ENCODE data around the gene LILRB3. TPM values are rescaled to one million over a fixed set of nuclear protein-coding genes. Genes with fewer than 3 reads are reported as not detected.

Gene LILRB3
- total and polyA plus RNA-seq, 4 experiments from 2014 or later = 0.97 to 9.1 (median 7.3) TPM

DNA sequence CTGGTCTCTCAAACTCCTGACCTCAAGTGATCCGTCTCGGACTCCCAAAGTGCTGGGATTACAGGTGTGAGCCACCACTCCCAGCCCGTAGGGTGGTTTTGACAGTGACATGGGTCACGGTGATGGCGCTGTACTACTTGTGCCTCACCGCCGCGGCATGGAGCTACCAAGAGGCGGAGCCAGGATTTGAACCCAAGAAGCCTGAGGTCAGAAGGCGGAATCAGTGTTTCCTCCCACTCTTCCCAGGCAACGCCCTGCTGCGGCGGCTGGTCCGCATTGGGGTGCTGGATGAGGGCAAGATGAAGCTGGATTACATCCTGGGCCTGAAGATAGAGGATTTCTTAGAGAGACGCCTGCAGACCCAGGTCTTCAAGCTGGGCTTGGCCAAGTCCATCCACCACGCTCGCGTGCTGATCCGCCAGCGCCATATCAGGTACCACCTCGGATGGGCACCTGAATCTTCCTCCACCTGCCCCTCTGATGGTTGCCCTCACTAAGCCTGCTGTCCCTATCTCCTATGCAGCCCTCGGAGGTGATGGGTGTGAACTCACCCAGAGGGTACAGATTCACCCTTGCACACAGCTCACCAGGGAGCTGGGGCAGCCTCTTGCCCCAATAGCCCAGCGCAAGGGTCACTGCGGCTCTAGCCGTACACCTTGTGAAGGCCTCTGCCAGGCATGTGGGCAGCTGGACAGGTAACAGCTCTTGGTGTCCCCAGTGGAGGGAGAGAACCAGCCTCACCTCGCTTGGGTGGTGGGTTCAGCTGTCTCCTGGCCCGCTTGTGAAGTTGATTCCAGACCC, 16.6 kb downstream of the LILRB3 start:
- Histone ChIP-seq H3K27me3 (ENCODE audit: insufficient read depth, low read length) (no peaks in the 10 kb centered on the region), H3K27ac (ENCODE audit: low read depth, low read length) (no peak overlapping the region), H3K4me1 (ENCODE audit: insufficient read depth, low read length) (peaks cover 99% of the 10 kb centered on the region), H3K9me3 (ENCODE audit: control insufficient read depth in 1 of 2, low read length in 2 of 2) (no peaks in the 10 kb centered on the region), H3K36me3 (ENCODE audit: insufficient read depth, low read length) (peaks cover 66% of the 10 kb centered on the region), H3K4me3 (ENCODE audit: low read length in 2 of 2) (no peak overlapping the region)
- Mint-ChIP-seq H3K27me3 (no peaks in the 10 kb centered on the region), H3K9me3 (no peaks in the 10 kb centered on the region), H3K27ac (peak overlapping the region in 3 of 7 donors; percentile 47 to 99 (median 48)), H3K4me3 (peak overlapping the region in 2 of 8 donors; percentile 27 to 34), H3K36me3 (peaks cover 60 to 74% of the 10 kb centered on the region in 2 donors), H3K4me1 (peaks cover 61 to 100% (median 78%) of the 10 kb centered on the region in 4 donors)
- CTCF ChIA-PET (ENCODE audit: partially characterized antibody) = interaction anchor here (1.0 to 10.4 kb wide), 4 partner anchors 16 to 59 kb away, joined by 3 to 56 read pairs (median 4); partner anchors contain the start of genes MBOAT7 and TSEN34
- intact Hi-C loops (cut with micrococcal nuclease) = no loop called here
- no peak for DNase-seq
- POLR2A ChIA-PET (ENCODE audit: partially characterized antibody) = interaction anchor here (1.2 to 9.8 kb wide), 2 partner anchors 11 to 17 kb away, joined by 3 to 256 read pairs; partner anchors contain the start of genes MBOAT7 and TSEN34

DNA sequence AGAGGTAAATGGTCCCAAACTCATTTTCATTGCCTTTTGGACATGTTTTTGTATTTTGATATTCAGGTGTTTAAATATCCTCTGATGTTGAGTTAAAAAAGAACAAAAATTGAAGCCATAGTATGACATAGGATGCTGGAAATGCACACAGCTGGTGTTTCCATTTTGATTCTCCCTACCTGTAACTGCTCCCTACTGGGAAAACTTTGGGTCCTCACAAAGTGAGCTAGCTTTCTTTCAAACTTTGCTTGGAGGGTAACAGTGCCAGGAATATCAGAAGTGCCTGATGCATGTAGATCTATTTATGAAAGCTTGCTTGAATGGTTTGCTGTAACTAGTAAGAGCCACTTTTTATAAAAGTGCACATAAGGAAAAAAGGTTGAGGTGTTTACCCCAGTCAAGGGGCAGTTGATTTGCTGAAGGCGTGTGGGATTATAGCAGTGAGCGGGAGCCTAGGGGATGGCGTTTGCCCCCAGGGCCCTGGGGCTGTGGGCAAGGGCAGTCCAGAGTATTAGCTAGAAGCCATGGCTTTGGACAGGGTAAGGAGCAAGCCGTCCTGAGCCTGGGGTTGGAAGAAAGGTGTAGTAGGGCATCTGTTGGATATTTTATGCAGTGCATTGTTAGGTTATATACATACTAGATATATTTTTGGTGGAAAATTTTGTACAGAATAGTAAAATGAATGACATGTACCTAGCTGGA, 17.9 kb downstream of the LILRB3 start:
- H3K36me3 ChIP-seq (ENCODE audit: insufficient read depth, low read length) = peaks cover 66% of the 10 kb centered on the region
- H3K36me3 Mint-ChIP-seq = peaks cover 60 to 74% of the 10 kb centered on the region in 2 donors

DNA sequence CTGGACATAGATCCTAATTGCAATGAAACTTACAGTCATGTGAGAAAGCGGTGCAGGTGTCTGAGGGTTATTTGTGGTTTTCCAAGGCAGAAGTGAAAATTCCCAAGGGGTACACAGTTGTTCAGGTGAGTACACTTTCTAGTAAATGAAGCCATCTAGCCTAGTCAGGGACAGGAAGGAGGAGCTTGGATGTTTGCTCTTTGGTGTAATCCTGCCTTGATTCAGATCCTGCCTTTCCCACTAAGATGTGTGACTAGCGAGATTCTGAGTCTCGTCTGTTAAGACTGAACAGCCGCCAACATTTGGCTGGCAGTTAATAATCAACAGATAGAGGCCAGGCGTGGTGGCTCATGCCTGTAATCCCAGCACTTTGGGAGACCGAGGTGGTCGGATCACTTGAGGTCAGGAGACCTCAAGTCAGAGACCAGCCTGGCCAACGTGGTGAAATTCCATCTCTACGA, 19.6 kb downstream of the LILRB3 start:
- Mint-ChIP-seq H3K9me3 (peaks cover 0 to 4% (median 0%) of the 10 kb centered on the region in 8 donors), H3K36me3 (peaks cover 57 to 70% of the 10 kb centered on the region in 2 donors), H3K27ac (peak overlapping the region in 6 of 7 donors; percentile 66 to 99 (median 85)), H3K4me1 (peaks cover 44 to 86% (median 62%) of the 10 kb centered on the region in 4 donors), H3K27me3 (no peaks in the 10 kb centered on the region), H3K4me3 (peak overlapping the region; percentile 10 to 100 (median 64))
- Histone ChIP-seq H3K4me1 (ENCODE audit: insufficient read depth, low read length) (peaks cover 74% of the 10 kb centered on the region), H3K9me3 (ENCODE audit: control insufficient read depth in 1 of 2, low read length in 2 of 2) (no peaks in the 10 kb centered on the region), H3K36me3 (ENCODE audit: insufficient read depth, low read length) (peaks cover 65% of the 10 kb centered on the region), H3K4me3 (ENCODE audit: low read length in 2 of 2) (no peak overlapping the region), H3K27ac (ENCODE audit: low read depth, low read length) (peak overlapping the region; percentile 89), H3K27me3 (ENCODE audit: insufficient read depth, low read length) (no peaks in the 10 kb centered on the region)
- CTCF ChIA-PET (ENCODE audit: partially characterized antibody) = interaction anchor here (10.4 kb wide), 1 partner anchor 13 kb away, joined by 56 read pairs; the partner anchor contains the start of genes MBOAT7 and TSEN34
- POLR2A ChIA-PET (ENCODE audit: partially characterized antibody) = interaction anchor here (1.0 to 9.8 kb wide), 3 partner anchors 8 to 66 kb away, joined by 4 to 256 read pairs (median 5); partner anchors contain the start of genes MBOAT7 and TSEN34
- intact Hi-C loops (cut with micrococcal nuclease) = loop anchor here (5.0 kb wide), 2 partner anchors 244 to 771 kb away; partner anchors contain the start of genes LENG8 and ZNF761
- no peak for DNase-seq

More for the DNA sequence above, 17.9 kb downstream of the LILRB3 start:
- POLR2A ChIA-PET (ENCODE audit: partially characterized antibody) = interaction anchor here (0.6 to 9.8 kb wide), 3 partner anchors 10 to 67 kb away, joined by 3 to 256 read pairs (median 3); partner anchors contain the start of genes CNOT3, MBOAT7 and TSEN34
- intact Hi-C loops (cut with micrococcal nuclease) = loop anchor here (2.0 to 5.0 kb wide), 3 partner anchors 16 to 773 kb away; partner anchors contain the start of genes LENG8, MBOAT7 and ZNF761
- CTCF ChIA-PET (ENCODE audit: partially characterized antibody) = interaction anchor here (1.7 to 10.4 kb wide), 3 partner anchors 15 to 61 kb away, joined by 3 to 56 read pairs (median 6); partner anchors contain the start of genes MBOAT7 and TSEN34
- H3K4me1 Mint-ChIP-seq = peaks cover 52 to 97% (median 72%) of the 10 kb centered on the region in 4 donors
- H3K4me3 Mint-ChIP-seq = peak overlapping the region in 5 of 8 donors; percentile 26 to 66 (median 48)
- H3K27ac Mint-ChIP-seq = peak overlapping the region in 6 of 7 donors; percentile 12 to 99 (median 79)
- H3K27ac ChIP-seq (ENCODE audit: low read depth, low read length) = no peak overlapping the region
- no peak for DNase-seq
- H3K27me3 ChIP-seq (ENCODE audit: insufficient read depth, low read length) = no peaks in the 10 kb centered on the region
- no peaks in the 10 kb centered on the region for H3K27me3 Mint-ChIP-seq
- H3K9me3 ChIP-seq (ENCODE audit: control insufficient read depth in 1 of 2, low read length in 2 of 2) = no peaks in the 10 kb centered on the region
- H3K4me1 ChIP-seq (ENCODE audit: insufficient read depth, low read length) = peaks cover 89% of the 10 kb centered on the region
- H3K9me3 Mint-ChIP-seq = peaks cover 0 to 4% (median 0%) of the 10 kb centered on the region in 8 donors
- no peak overlapping the region for H3K4me3 ChIP-seq (ENCODE audit: low read length in 2 of 2)

DNA sequence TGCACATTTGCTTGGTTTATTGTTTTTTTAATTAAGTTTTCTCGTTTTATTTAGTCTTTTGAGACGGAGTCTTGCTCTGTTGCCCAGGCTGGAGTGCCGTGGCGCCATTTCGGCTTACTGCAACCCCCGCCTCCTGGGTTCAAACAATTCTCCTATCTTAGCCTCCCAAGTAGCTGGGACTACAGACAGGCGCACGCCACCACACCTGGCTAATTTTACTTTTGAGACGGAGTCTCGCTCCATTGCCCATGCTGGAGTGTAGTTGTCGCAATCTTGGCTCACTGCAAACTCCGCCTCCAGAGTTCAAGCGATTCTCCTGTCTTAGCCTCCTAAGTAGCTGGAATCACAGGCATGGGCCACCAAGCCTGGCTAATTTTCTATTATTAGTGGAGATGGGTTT, 20.8 kb downstream of the LILRB3 start:
- H3K36me3 Mint-ChIP-seq = peaks cover 48 to 58% of the 10 kb centered on the region in 2 donors
- H3K36me3 ChIP-seq (ENCODE audit: insufficient read depth, low read length) = peaks cover 53% of the 10 kb centered on the region

DNA sequence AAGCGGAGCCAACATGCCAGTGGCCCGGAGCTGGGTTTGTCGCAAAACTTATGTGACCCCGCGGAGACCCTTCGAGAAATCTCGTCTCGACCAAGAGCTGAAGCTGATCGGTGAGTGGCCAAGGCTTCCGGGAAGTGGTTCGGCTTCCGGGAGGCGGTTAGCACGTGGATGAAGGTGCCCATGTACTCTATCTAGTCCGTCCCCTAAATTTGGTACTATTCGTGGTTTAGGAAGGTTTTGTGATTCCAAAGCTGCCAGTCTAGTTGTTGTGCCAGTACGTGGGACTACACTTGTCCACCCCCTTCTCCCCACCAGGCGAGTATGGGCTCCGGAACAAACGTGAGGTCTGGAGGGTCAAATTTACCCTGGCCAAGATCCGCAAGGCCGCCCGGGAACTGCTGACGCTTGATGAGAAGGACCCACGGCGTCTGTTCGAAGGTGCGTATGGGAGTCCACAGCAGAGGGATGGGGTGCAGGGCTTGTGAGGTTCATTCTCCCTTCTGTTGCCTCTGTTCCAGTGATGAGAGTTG, 21.6 kb downstream of the LILRB3 start:
- peak overlapping the region; percentile 89 for H3K27ac ChIP-seq (ENCODE audit: low read depth, low read length)
- H3K4me3 ChIP-seq (ENCODE audit: low read length in 2 of 2) = peak overlapping the region; percentile 95
- H3K27me3 ChIP-seq (ENCODE audit: insufficient read depth, low read length) = no peaks in the 10 kb centered on the region
- no peaks in the 10 kb centered on the region for H3K27me3 Mint-ChIP-seq
- DNase-seq = no peak
- H3K9me3 ChIP-seq (ENCODE audit: control insufficient read depth in 1 of 2, low read length in 2 of 2) = no peaks in the 10 kb centered on the region
- ChIA-PET POLR2A (ENCODE audit: partially characterized antibody) (interaction anchor here (0.6 to 9.8 kb wide), 23 partner anchors 8 to 333 kb away, joined by 3 to 256 read pairs (median 5); partner anchors contain the start of genes CNOT3, LENG1, LENG8 and LENG9), CTCF (ENCODE audit: partially characterized antibody) (interaction anchor here (1.1 to 10.4 kb wide), 4 partner anchors 11 to 99 kb away, joined by 3 to 56 read pairs (median 5); partner anchors contain the start of genes MBOAT7, NDUFA3 and TSEN34)
- peak overlapping the region; percentile 98 to 100 (median 99) for H3K27ac Mint-ChIP-seq
- peaks cover 32 to 66% (median 47%) of the 10 kb centered on the region in 4 donors for H3K4me1 Mint-ChIP-seq
- peaks cover 0 to 4% (median 0%) of the 10 kb centered on the region in 8 donors for H3K9me3 Mint-ChIP-seq
- intact Hi-C loops (cut with micrococcal nuclease) = loop anchor here (5.0 kb wide), 2 partner anchors 246 to 769 kb away; partner anchors contain the start of genes LENG8 and ZNF761
- peak overlapping the region; percentile 96 to 100 (median 99) for H3K4me3 Mint-ChIP-seq
- H3K4me1 ChIP-seq (ENCODE audit: insufficient read depth, low read length) = peaks cover 55% of the 10 kb centered on the region
- peaks cover 41 to 50% of the 10 kb centered on the region in 2 donors for H3K36me3 Mint-ChIP-seq
- peaks cover 45% of the 10 kb centered on the region for H3K36me3 ChIP-seq (ENCODE audit: insufficient read depth, low read length)

More for the DNA sequence above, 20.8 kb downstream of the LILRB3 start:
- Mint-ChIP-seq H3K27ac (peak overlapping the region in 6 of 7 donors; percentile 98 to 100 (median 99)), H3K9me3 (peaks cover 0 to 4% (median 0%) of the 10 kb centered on the region in 8 donors), H3K27me3 (no peaks in the 10 kb centered on the region), H3K4me1 (peaks cover 34 to 74% (median 51%) of the 10 kb centered on the region in 4 donors), H3K4me3 (peak overlapping the region; percentile 96 to 100 (median 99))
- Histone ChIP-seq H3K27ac (ENCODE audit: low read depth, low read length) (peak overlapping the region; percentile 89), H3K9me3 (ENCODE audit: control insufficient read depth in 1 of 2, low read length in 2 of 2) (no peaks in the 10 kb centered on the region), H3K27me3 (ENCODE audit: insufficient read depth, low read length) (no peaks in the 10 kb centered on the region), H3K4me3 (ENCODE audit: low read length in 2 of 2) (peak overlapping the region; percentile 95), H3K4me1 (ENCODE audit: insufficient read depth, low read length) (peaks cover 62% of the 10 kb centered on the region)
- intact Hi-C loops (cut with micrococcal nuclease) = loop anchor here (5.0 kb wide), 2 partner anchors 245 to 770 kb away; partner anchors contain the start of genes LENG8 and ZNF761
- ChIA-PET CTCF (ENCODE audit: partially characterized antibody) (interaction anchor here (1.7 to 10.4 kb wide), 2 partner anchors 12 to 33 kb away, joined by 6 to 56 read pairs; partner anchors contain the start of genes MBOAT7 and TSEN34), POLR2A (ENCODE audit: partially characterized antibody) (interaction anchor here (0.7 to 9.8 kb wide), 8 partner anchors 8 to 84 kb away, joined by 3 to 256 read pairs (median 6); partner anchors contain the start of genes LENG1, MBOAT7 and TSEN34)
- no peak for DNase-seq

DNA sequence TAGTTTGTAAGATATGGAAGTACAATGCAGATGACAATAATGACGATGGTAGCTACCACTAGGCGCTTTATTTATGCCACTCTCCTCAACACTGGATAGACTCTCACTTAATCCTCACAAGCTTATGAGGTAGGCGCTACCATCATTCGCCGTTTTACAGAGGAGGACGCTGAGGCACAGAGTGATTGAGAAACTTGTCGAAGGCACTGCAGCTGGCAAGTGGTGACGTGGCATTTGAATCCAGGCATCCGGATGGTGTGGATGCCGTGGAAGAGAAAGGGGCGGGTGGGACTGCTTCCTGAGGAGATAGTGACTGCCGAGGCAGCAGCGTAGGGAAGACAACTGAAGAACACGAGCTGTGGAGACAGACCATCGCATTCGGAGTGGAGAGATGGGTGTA, 23.4 kb downstream of the LILRB3 start:
- DNase-seq = no peak
- no peak overlapping the region for H3K4me3 ChIP-seq (ENCODE audit: low read length in 2 of 2)
- Mint-ChIP-seq H3K4me1 (peaks cover 23 to 52% (median 34%) of the 10 kb centered on the region in 4 donors), H3K27me3 (no peaks in the 10 kb centered on the region), H3K27ac (peak overlapping the region in 5 of 7 donors; percentile 52 to 99 (median 85)), H3K4me3 (peak overlapping the region; percentile 36 to 82 (median 68)), H3K9me3 (peaks cover 0 to 4% (median 0%) of the 10 kb centered on the region in 8 donors), H3K36me3 (peaks cover 38 to 40% of the 10 kb centered on the region in 2 donors)
- H3K9me3 ChIP-seq (ENCODE audit: control insufficient read depth in 1 of 2, low read length in 2 of 2) = no peaks in the 10 kb centered on the region
- peaks cover 37% of the 10 kb centered on the region for H3K4me1 ChIP-seq (ENCODE audit: insufficient read depth, low read length)
- no peaks in the 10 kb centered on the region for H3K27me3 ChIP-seq (ENCODE audit: insufficient read depth, low read length)
- POLR2A ChIA-PET (ENCODE audit: partially characterized antibody) = interaction anchor here (0.6 to 9.8 kb wide), 6 partner anchors 10 to 85 kb away, joined by 3 to 256 read pairs (median 22); partner anchors contain the start of genes CNOT3, MBOAT7, PRPF31 and TFPT
- H3K36me3 ChIP-seq (ENCODE audit: insufficient read depth, low read length) = peaks cover 28% of the 10 kb centered on the region
- no peak overlapping the region for H3K27ac ChIP-seq (ENCODE audit: low read depth, low read length)
- intact Hi-C loops (cut with micrococcal nuclease) = no loop called here
- CTCF ChIA-PET (ENCODE audit: partially characterized antibody) = interaction anchor here (1.0 to 10.4 kb wide), 3 partner anchors 9 to 66 kb away, joined by 4 to 56 read pairs (median 4); partner anchors contain the start of genes MBOAT7 and TSEN34
